GM06990 (cell line): Measurements from ENCODE around the gene ASIC2.

ENCODE experiments used
- DNase-seq: peaks from one replicate; pipeline ENCODE4 v3.0.0-alpha.2; 2011; ENCODE audit not compliant: insufficient read length; ENCODE audit errors: extremely low read depth
- H3K27me3 ChIP-seq: replicated peaks from 2 replicates; pipeline ENCODE4 v1.6.0; 2011; ENCODE audit warnings: low read length; ENCODE audit not compliant: control insufficient read depth, insufficient read depth
- H3K36me3 ChIP-seq: 2 replicates; pipeline ENCODE4 v1.5.1; 2011; ENCODE audit warnings: low read length; ENCODE audit not compliant: control insufficient read depth, insufficient read depth
- H3K4me3 ChIP-seq: replicated peaks from 2 replicates; pipeline ENCODE4 v1.5.1; 2011; ENCODE audit warnings: low read depth, mild to moderate bottlenecking, control low read depth, low read length
- CTCF ChIP-seq: IDR thresholded peaks from 2 replicates; pipeline ENCODE4 v1.5.1; 2011; ENCODE audit warnings: low read length, control low read depth, mild to moderate bottlenecking, inconsistent platforms; ENCODE audit not compliant: insufficient read depth, poor library complexity, severe bottlenecking

ASIC2 gene

GRCh38 chr17:33013596-33014375, 279.3 kb downstream of the ASIC2 start:
- Histone ChIP-seq H3K4me3 (no peak overlapping the region), H3K36me3 (no peaks in the 10 kb centered on the region), H3K27me3 (peaks cover 2% of the 10 kb centered on the region)
- TF ChIP-seq CTCF: no peak
- DNase-seq: no peak

GRCh38 chr17:33012522-33013033, 280.5 kb downstream of the ASIC2 start:
- no peak for TF ChIP-seq CTCF
- H3K36me3 ChIP-seq: no peaks in the 10 kb centered on the region
- H3K4me3 ChIP-seq: no peak overlapping the region
- no peak for DNase-seq
- H3K27me3 ChIP-seq: peaks cover 3% of the 10 kb centered on the region

GRCh38 chr17:33009636-33010035, 283.5 kb downstream of the ASIC2 start:
- DNase-seq: no peak
- no peaks in the 10 kb centered on the region for H3K36me3 ChIP-seq
- no peak for TF ChIP-seq CTCF
- H3K27me3 ChIP-seq: peaks cover 3% of the 10 kb centered on the region
- no peak overlapping the region for H3K4me3 ChIP-seq

GRCh38 chr17:33007186-33007585, 285.9 kb downstream of the ASIC2 start:
- DNase-seq: no peak
- Histone ChIP-seq H3K27me3 (peaks cover 3% of the 10 kb centered on the region), H3K4me3 (no peak overlapping the region), H3K36me3 (no peaks in the 10 kb centered on the region)
- TF ChIP-seq CTCF: no peak

GRCh38 chr17:33002246-33002645, 290.8 kb downstream of the ASIC2 start:
- H3K27me3 ChIP-seq: no peaks in the 10 kb centered on the region
- TF ChIP-seq CTCF: no peak

GRCh38 chr17:32998887-32999228, 294.2 kb downstream of the ASIC2 start:
- H3K27me3 ChIP-seq: no peaks in the 10 kb centered on the region
- no peak for DNase-seq
- H3K4me3 ChIP-seq: no peak overlapping the region
- no peak for TF ChIP-seq CTCF
- no peaks in the 10 kb centered on the region for H3K36me3 ChIP-seq

More at GRCh38 chr17:33002246-33002645, 290.8 kb downstream of the ASIC2 start:
- Histone ChIP-seq H3K36me3 (no peaks in the 10 kb centered on the region), H3K4me3 (no peak overlapping the region)
- DNase-seq: no peak
